ENCODE results near the gene SLC2A9. TPM values are rescaled to one million over a fixed set of nuclear protein-coding genes. Genes with fewer than 3 reads are reported as not detected.
"Not testable (repeated sequence)": the region's sequence is repeated elsewhere in the genome, so short reads cannot be mapped to it uniquely, and the experiment has no call there.

Gene SLC2A9
- total RNA-seq, 1 donor from 2014 or later = 10.4 TPM

DNA sequence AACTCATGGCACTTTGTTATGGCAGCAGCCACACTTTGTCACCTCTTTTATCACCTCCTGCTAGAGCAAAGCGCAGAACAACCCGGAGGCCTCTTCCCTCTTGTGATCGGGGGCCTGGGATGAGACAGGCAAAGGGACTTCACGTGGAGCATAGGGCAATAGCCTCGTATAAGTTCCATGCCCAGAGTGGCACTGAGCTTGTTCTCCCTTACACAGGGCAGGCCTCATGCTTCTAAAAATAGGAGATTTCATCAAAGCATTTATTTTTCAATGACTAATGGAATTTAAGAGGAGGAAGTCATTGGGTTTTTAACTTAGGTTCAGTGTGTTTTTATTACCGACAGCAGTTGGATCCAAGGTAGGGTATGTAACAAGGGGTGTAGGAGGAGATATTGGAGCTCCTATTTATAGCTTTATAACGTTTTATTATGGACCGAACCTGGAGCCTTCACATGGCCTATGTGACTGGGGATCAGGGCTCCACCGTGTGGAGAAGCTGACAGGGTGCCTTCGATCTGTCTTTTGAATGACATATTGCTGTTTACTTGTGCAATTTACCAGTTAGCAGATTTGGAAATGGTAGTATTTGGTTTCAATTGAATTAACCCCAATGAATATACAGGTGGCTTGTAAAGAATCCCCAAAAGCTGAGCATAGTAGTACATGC lies 93.8 kb downstream of the SLC2A9 start:
- DNase-seq (ENCODE audit: low spot score) = no peak

DNA sequence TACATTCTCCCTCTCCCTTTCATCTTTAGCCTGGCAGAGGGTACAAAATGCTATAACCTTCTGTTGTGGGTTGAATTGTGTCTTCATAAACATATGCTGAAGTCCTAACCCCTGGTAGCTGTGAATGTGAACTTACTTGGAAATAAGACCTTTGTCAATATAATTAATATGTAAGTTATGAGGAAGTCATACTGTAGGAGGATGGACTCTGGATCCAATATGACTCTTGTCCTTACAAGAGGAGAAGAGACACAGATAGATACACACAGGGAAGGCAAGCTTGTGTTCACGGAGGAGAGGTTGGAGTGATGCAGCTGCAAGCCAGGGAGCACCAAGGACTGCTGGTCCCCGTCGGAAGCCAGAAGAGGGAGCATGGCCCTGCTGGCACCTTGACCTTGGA lies 94.7 kb downstream of the SLC2A9 start:
- DNase-seq (ENCODE audit: low spot score) = no peak

DNA sequence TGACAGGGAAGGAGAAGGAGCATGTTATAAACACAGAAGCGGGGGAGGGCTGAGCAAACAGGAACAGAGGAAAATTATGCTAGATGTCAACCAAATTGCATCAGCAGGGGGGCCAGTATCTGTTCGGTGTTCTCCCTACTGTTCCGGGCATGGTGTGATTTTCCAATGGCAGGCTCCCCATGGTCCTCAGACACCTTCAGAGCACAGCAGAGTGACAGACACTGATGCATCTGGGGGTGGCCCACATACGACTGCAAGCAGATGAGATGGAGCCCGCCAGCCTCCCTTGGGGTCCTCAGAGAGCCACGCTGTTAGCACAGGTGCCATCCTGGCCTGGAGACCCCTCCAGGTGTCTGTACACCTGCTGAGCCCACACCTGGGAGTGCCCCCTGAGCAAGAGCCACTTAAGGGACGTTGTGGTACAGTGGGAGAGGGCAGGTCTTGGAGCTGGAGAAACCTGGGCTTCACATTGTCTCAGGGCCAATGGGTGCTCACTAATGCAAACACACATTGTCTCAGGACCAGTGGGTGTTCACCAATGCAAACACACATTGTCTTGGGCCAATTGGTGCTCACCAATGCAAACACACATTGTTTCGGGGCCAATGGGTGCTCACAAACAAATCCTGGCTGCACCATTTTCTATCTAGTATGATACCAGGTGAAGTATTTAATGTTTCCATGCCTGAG lies 95.4 kb downstream of the SLC2A9 start:
- no peak for DNase-seq (ENCODE audit: low spot score)

DNA sequence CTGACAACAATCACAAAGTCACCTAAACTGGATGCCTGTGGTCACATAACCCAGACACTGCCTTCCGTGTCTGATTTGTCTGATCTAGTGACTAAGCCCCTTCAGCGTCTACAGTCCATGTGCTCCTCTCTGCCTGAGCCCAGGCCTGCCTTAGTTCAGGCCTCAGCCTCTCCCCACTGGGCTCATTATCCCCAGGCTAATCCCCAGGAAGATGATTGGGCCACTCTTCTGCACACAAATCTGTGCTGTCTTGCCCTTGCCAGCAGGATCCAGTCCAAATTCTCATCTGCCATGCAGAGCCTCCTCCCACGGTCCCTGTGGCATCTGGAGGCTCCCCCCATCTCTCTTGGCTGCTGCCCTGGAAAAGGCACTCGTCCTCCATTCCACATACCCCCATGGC lies 96.5 kb downstream of the SLC2A9 start:
- no peak for DNase-seq (ENCODE audit: low spot score)

DNA sequence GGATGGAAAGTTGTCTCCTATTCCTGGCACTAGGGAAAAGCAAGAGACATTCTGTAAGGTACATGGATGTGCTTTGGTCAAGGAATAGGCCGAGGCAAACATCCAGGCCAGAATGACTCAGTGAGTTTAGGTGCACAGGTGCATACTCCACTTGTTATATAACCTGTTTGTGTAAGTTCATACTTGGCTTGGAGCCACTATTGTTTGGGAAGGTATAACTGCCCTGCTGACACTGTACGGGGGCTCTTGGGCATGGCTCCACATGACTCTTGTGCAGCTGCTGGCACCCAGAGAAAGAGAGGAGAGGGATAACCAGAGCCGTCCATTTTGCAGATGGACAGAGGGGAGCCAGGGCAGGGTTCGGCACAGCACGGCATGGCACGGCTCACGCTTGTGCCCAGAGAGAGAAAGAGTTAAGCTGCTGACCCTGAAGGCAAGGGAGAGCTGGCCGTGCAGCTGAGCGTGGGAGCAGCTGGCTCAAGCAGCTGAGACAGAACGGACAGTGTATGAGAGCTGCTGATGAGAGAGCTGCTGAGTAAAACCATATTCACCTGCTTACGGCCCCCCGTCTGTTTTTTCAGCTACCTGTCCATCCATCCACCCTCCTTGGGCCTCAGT lies 98.0 kb downstream of the SLC2A9 start:
- DNase-seq (ENCODE audit: low spot score) = no peak

DNA sequence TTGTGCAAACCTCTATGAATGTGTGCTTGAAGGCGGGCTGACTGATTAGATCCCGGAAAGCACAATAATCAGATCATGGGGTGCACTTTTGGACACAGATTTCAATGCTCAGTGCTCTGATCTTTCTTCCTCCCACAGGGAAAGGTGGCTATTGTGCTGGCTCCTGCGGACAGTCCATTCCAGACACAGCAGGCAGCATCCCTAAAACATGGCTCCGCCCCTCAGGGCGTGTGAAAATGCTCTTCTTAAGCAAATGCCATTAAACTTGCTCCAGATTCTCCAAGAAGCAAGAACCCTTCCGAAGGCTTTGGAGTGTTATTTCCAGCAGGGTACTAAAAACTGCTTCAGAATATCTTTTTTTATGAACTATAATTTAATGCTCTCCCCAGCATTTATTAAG lies 100.0 kb downstream of the SLC2A9 start:
- DNase-seq (ENCODE audit: low spot score) = no peak

DNA sequence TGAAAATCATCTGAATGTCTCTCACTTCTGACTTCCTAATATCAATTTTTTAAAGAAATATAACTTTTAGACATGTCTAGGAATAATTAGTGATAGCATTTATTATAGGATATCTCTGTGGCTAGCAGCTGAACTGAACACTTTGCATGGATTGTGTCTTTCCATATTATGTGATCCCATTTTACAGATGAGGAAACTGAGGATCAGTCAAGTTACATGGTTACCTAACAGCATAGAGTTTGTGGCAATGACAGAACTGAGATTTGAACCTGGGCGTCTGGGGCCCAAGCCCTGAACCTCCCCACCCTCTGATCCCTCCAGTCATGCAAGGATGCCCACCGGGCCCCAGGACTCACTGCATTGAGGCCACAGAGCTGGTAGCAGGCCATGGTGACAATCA lies 101.3 kb downstream of the SLC2A9 start:
- no peak for DNase-seq (ENCODE audit: low spot score)

DNA sequence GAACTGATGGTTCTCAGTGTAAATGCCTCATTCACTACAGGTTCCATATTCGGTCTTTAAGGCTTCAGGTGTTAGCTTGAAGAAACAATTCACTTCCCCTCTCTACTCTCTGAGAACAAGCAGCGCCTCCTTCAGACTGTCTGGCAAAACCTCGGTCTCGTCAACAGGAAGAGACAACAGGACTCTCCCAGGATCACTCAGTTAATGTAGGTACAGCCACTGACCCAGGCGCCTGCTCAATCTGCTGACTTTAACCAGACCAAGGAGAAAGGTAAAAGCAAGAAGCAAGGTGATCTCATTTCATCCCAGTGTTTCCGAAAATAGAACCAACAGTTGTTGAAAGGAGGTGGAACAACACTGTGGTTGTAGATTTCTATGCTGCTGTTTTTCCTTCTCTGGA lies 102.2 kb downstream of the SLC2A9 start:
- DNase-seq (ENCODE audit: low spot score) = no peak

DNA sequence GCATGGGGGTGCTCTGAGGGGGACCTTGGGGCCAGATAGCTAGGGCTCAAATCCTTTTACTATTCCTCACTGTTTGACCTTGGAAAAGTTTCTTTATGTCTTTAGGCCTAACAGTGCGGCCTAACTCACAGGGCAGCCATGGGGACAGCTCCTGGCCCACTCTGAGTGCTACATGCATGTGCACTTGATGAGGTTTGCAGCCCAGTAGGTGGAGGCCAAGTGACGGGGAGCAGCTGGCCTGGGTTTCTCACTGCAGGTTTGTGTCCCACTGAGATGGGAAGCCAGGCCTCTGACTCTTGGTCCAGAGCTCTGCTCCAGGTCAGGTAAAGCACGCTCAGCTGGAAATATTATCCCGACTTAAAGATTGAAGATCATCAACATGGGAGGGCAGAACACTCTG lies 102.8 kb downstream of the SLC2A9 start:
- no peak for DNase-seq (ENCODE audit: low spot score)

DNA sequence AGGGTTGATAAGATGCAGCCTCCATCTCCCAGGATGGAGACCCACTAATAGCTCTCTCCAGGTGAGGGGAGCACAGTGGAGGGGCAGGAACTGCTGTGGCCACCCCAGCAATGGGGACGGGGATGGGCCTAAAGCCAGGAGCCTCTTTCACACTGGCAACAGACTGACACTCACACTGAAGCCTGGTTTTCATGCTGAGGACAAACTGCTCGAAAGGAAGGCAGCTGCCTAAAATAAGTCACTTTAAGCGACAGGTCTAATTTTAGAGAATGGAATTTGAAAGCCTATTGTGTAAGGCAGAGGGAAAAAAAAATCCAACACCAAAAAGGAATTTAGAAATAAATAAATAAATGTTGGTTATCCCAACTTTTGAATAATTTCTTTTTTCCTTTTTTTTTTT lies 104.4 kb downstream of the SLC2A9 start:
- no peak for DNase-seq (ENCODE audit: low spot score)

DNA sequence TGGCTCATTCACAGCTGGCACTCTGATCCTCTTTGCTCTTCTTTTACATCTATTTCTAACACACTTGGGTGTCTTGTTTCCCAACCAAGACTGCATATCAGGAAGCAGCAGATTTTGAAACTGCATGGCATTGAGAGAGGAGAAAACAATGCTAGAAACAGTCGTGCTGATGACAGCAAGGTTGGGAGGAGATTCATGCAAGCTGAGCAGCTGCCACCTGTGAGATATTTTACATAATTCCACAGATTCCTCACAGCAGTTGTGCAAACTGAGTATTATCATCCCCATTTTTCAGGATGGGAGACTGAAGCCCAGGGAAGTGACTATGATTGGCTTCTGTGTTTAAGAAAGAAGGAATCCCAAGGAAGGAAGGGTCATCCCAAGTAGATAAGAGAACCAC lies 105.0 kb downstream of the SLC2A9 start:
- DNase-seq (ENCODE audit: low spot score) = no peak

DNA sequence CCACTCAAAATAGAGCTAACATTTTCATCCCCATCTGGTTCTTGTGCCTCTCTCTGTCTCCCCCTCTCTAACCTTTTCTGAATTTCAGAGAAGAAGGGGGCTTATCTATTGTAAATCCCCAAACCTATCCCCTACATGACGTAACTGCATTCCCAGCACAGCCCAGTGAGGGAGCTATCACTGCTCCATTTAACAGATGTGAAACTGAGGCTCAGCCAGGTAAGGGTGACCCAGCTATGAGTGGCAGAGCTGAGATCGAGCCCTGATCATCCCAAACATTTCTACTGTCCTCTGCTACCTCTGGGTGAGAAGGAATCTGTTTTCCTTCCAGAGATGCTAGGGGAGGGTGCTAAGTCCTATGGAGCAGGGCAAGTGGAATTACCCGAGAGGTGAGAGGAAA lies 107.5 kb downstream of the SLC2A9 start:
- no peak for DNase-seq (ENCODE audit: low spot score)

DNA sequence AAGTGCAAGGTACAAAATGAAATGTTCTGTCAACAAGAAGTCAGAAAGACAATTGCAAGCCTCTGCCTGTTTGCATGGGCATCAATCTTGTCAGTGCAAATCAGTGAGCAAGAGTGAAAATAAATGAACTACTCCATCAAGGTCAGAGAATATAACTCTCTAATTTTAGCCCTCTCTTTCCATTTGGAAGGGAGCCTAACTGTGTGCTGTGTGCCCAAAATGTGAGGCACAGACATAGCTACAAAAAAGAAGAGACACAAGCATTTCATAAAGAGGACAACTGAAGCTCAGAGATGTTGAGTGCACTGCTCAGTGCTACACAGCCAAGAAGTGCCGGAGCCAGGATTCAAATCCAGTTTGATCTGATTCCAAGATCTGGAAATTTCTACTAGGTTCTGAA lies 114.3 kb downstream of the SLC2A9 start:
- no peak for DNase-seq (ENCODE audit: low spot score)

DNA sequence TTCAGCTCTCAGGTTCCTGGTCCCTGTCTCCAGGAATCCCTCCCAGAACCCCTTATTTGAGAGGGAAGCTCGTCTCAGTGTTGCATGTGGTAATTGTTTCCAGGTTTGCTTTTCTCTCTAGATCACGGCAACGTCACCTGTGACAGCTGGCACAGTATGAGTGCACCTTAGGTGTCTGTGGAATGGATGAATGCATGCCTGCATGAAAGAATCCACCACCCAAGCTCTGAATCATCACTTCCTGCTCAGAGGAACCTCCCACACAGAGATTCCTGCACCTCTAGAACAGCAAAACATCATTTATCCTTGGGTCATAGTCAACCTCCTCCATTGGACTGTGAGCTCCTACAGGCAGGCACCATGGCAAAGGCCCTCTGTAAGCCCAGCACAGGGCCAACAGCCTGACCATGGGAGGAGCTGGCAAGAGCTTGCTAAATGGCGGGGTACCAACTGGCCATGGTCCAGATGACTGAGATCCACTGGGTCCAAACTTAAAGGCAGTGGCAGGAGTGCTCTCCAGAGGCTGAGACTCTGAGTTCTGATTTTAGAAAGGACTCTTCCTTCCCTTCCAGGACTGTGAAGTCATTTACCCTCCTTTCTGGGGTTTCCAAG lies 116.2 kb downstream of the SLC2A9 start:
- no peak for DNase-seq (ENCODE audit: low spot score)

DNA sequence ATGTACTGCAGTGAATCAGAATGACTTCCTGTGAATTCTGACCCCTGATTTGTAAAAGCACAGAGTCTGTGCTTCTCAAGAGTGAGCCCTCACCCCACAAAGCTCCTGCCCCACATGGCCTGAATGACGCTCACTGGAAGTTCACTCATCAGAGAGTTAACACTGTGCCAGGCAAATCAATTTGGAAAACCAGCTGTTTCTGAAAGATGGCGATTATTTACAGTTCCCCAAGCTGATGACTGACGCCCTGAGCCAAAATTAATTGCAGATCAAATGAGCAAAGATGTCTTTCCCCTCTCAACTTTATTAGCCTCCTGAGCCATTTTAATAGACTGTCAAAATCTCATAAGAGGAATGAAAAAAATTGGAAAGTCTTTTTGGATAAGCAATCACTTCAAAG lies 118.0 kb downstream of the SLC2A9 start:
- no peak for DNase-seq (ENCODE audit: low spot score)

DNA sequence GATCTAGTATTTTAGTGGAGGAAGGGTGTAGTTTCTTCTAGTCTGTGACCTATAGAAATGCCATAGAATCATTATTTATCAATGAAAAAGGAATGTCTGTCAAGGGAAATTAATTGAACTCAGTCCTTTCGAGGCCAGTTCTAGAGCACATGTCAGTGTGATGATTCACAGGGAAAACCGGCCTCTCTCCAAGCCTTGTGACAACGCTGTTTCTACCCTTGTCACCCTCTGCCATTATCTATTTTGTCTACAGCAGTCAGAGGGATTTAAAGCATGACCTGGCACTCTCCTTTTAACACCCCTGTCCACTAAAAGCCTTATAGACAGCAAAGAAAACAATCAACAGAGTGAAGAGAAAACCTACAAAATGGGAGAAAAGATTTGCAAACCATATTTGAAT lies 120.0 kb downstream of the SLC2A9 start:
- no peak for DNase-seq (ENCODE audit: low spot score)

DNA sequence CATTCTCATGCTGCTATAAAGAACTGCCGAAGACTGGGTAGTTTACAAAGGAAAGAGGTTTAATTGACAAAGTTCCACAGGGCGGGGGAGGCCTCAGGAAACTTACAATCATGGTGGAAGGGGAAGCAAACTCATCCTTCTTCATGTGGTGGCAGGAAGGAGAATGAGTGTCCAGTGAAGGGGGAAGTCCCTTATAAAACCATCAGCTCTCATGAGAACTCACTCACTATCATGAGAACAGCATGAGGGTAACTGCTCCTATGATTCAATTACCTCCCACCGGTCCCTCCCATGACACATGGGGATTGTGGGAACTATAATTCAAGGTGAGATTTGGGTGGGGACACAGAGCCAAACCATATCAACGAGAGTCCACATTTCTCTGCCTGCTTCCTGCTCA lies 120.7 kb downstream of the SLC2A9 start:
- not testable (repeated sequence) for DNase-seq (ENCODE audit: low spot score)

DNA sequence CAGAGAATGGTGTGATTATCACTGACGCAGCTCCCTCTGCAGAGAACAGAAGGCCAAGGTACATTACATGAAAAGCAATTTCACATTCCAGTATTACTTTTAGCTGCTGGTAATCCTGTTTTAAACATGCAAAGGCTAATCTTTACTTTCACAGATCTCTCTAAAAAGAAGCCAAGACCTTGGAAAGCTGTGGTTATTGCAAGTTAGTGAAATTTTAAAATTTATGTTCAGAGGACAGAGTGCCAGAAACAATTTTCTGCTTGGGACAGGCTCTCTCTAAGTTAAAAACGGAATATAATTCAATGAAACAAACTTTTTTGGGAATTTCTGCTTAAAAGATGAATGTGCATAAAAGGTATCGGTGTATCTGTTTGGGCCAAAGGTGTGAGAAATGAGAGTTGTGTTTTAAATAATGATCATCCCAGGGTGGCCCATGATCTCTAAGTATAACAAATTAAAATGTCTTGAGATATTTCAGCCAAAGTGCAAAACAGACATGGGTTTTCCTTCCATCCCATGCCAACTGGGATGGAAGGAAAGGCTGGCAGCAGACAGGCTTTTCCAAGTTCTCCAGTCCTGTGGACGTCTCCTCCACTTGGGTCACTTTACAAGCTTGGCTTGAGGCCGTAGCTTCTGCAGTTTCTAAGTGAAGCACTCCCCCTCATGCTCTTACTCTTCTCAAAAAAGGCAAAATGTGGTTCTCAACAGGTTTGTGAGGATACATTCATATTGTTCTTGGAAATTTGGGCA lies 121.8 kb downstream of the SLC2A9 start:
- no peak for DNase-seq (ENCODE audit: low spot score)

DNA sequence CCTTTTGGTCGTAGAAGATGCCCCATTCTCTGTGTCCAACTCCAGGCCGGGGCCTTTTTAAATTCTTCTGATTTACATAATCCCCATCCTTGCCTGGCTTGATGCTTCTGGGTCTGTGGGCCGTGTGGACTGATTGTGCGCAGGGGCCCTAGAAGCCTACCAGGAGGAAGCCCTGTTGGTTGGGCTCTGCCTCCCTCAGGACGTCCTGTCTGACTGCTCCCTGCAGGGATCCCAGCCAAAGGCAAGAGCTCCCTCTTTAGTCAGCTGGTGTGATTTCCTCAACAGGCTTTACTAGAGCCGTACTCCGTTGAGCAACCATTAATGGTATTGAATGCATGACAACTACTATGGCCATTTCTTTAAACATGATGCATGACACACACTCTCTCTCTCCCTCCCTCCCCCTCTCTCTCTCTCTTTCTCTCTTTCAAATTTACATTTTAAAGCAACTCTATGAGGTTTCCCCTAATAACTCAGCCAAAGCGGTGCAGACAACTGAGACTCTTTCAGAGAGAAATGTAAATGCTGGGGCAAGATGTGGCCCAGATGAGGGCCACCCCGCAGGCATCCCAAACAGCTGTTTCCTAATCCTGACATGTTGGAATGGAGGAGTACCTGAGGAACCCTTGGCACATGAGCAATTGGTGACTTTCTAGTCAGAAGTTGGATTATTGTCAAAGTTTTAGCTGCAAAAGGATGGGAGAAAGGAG lies 122.5 kb downstream of the SLC2A9 start:
- peak; percentile 35 for DNase-seq (ENCODE audit: low spot score)

DNA sequence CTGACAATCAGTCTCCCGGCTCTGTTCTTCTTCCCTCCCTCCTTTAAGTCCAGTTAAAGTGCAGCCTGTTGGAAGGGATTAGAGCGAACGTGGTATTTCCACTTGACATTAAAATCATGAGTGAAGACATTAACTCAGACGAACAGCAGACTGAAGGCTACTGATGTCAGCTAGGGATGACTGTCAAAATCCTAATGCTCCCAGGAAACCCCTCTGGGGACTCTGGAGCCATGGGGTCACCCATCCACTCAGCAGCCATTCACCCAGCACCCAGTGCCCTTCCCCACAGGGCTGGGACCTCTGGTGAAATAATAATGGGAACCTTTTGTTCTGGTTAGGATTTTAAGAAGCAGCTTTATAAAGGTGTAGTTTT lies 126.0 kb downstream of the SLC2A9 start:
- no peak for DNase-seq (ENCODE audit: low spot score)

DNA sequence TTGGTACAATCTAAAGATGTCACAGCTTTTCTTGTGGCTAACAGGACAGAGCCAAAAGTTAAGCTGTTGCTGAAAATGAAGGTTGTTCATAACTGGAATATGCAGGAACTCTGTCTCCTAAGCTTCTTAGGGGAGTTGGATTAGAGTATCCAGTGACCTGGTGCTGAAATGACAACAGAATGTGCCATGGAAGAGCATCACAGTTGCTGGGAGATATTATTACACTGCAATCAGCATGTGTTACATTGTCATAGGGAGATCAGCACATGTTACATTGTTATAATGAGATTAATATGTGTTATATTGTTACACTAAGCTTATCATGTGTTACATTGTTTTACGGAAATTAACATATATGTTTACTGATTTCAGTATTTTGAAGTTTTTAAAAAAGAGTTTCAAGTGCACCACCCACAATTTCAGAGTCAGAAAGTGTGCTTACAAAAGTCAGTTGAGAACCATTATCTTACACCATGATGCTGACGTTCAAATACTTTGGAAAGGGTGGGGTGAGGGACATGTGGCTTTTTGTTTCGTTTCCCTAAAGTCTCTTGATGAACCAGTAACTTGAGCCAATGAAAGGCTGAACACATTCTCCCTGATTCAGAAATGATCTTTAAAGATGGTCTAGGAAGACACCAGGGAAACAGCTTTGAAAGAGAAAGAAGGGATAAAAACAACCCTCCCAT lies 126.5 kb downstream of the SLC2A9 start:
- no peak for DNase-seq (ENCODE audit: low spot score)

All from mucosa of gallbladder (tissue), 1 donor.